Measurements from ENCODE around the gene NUP85. TPM values are rescaled to one million over a fixed set of nuclear protein-coding genes. Genes with fewer than 3 reads are reported as not detected.
"Not testable (repeated sequence)": the region's sequence is repeated elsewhere in the genome, so short reads cannot be mapped to it uniquely, and the experiment has no call there.

The NUP85 gene
- total RNA-seq (ENCODE audit: unreplicated experiment): 83.9 TPM
- long read RNA-seq, transcript NUP85-201 (19 exons, 2,121 nt): major isoform, 27 of 37 reads
- long read RNA-seq, partial matches to known transcripts: 3 of 37 reads
- long read RNA-seq, other reads (novel, unspliced or antisense): 5 of 37 reads

DNA sequence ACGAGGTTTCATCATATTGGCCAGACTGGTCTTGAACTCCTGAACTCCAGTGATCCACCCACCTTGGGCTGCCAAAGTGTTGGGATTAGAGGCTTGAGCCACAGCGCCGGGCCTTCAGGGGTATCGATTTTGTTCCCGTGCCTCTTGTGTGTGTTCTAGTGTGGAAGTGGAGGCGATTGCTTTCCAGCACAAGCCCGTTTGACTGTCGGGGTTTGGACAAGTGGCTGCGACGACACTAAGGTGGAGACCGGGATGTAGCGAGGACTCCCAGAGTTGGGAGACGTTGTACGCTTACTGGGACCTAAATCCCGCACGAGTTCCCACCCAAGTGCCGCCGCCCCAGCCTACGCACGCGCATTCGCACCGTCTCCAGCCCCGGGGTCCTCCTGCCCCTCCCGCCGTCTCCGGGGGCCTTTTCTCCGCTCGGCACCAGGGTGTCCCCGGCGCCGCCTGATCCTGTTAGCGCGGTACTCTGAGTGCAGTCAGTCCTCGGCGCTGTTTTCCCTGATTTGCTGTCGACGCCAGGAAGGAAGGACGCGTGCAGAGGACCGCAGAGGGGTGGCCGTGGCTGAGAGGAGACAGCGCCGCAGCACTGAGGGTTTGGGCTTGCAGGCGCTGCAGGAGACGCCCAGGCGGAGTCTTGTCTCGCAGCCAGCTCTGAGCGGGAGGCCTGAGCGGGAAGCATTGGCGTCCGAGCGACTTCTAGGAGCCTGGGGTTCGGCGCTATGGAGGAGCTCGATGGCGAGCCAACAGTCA, at the start of gene NUP85:
Gene NUP85, plus strand, starts transcription at position 643 of the 756 bp plus-strand sequence. Its CDS starts 83 bp downstream, at position 726.
- Mint-ChIP-seq H3K9me3 (ENCODE audit: unreplicated experiment) (no peaks in the 10 kb centered on the region), H3K4me3 (ENCODE audit: unreplicated experiment) (peak within 1 kb of the TSS; percentile 98), H3K27me3 (ENCODE audit: unreplicated experiment) (peaks cover 5% of the 10 kb centered on the region), H3K4me1 (ENCODE audit: unreplicated experiment) (peaks cover 12% of the 10 kb centered on the region), H3K27ac (ENCODE audit: unreplicated experiment) (peak within 1 kb of the TSS; percentile 95), H3K36me3 (ENCODE audit: low read depth, unreplicated experiment) (peaks cover 13% of the 10 kb centered on the region)
- no peak for TF ChIP-seq CTCF (IDR thresholded peaks at IDR 0.05; ENCODE audit: unreplicated experiment)
- DNase-seq (ENCODE audit: low spot score): peak; percentile 97

DNA sequence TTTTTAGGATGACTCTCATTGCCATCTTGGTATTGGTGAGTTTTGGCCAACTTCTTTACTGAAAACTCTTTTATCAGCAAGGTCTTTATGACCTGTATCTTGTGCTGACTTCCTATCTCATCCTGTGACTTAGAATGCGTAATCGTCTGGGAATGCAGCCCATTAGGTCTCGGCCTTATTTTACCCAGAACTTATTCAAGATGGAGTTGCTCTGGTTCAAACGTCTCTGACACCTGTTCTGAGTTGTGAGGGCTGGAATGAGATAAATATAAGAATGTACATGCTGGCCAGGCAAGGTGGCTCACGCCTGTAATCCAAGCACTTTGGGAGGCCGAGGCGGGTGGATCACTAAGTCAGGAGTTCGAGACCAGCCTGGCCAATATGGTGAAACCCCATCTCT, 47.0 kb upstream of the NUP85 start:
- not testable (repeated sequence) for H3K36me3 Mint-ChIP-seq (ENCODE audit: low read depth, unreplicated experiment); DNase-seq (ENCODE audit: low spot score); H3K9me3 Mint-ChIP-seq (ENCODE audit: unreplicated experiment); H3K27me3 Mint-ChIP-seq (ENCODE audit: unreplicated experiment); H3K27ac Mint-ChIP-seq (ENCODE audit: unreplicated experiment); H3K4me3 Mint-ChIP-seq (ENCODE audit: unreplicated experiment)
- peaks cover 12% of the 10 kb centered on the region for H3K4me1 Mint-ChIP-seq (ENCODE audit: unreplicated experiment)

GRCh38 chr17:75159196-75160031, 46.1 kb upstream of the NUP85 start:
- no peak for TF ChIP-seq CTCF (IDR thresholded peaks at IDR 0.05; ENCODE audit: unreplicated experiment)
- DNase-seq (ENCODE audit: low spot score): no peak
- Mint-ChIP-seq H3K9me3 (ENCODE audit: unreplicated experiment) (no peaks in the 10 kb centered on the region), H3K27ac (ENCODE audit: unreplicated experiment) (no peak overlapping the region), H3K36me3 (ENCODE audit: low read depth, unreplicated experiment) (peaks cover 6% of the 10 kb centered on the region), H3K27me3 (ENCODE audit: unreplicated experiment) (no peaks in the 10 kb centered on the region), H3K4me1 (ENCODE audit: unreplicated experiment) (peaks cover 9% of the 10 kb centered on the region), H3K4me3 (ENCODE audit: unreplicated experiment) (peak overlapping the region; percentile 21)

- Mint-ChIP-seq H3K27ac (ENCODE audit: unreplicated experiment) (no peak overlapping the region), H3K4me3 (ENCODE audit: unreplicated experiment) (no peak overlapping the region), H3K36me3 (ENCODE audit: low read depth, unreplicated experiment) (peaks cover 6% of the 10 kb centered on the region), H3K4me1 (ENCODE audit: unreplicated experiment) (peaks cover 4% of the 10 kb centered on the region), H3K27me3 (ENCODE audit: unreplicated experiment) (no peaks in the 10 kb centered on the region), H3K9me3 (ENCODE audit: unreplicated experiment) (no peaks in the 10 kb centered on the region)
- no peak for TF ChIP-seq CTCF (IDR thresholded peaks at IDR 0.05; ENCODE audit: unreplicated experiment)
- DNase-seq (ENCODE audit: low spot score): no peak
Observed at GRCh38 chr17:75160211-75160610, 45.3 kb upstream of the NUP85 start.

- H3K27ac Mint-ChIP-seq (ENCODE audit: unreplicated experiment): no peak overlapping the region
- no peak for DNase-seq (ENCODE audit: low spot score)
- peaks cover 2% of the 10 kb centered on the region for H3K36me3 Mint-ChIP-seq (ENCODE audit: low read depth, unreplicated experiment)
- no peak overlapping the region for H3K4me3 Mint-ChIP-seq (ENCODE audit: unreplicated experiment)
- TF ChIP-seq CTCF (IDR thresholded peaks at IDR 0.05; ENCODE audit: unreplicated experiment): no peak
- no peaks in the 10 kb centered on the region for H3K27me3 Mint-ChIP-seq (ENCODE audit: unreplicated experiment)
- no peaks in the 10 kb centered on the region for H3K9me3 Mint-ChIP-seq (ENCODE audit: unreplicated experiment)
- peaks cover 3% of the 10 kb centered on the region for H3K4me1 Mint-ChIP-seq (ENCODE audit: unreplicated experiment)
Observed at GRCh38 chr17:75163074-75163473, 42.4 kb upstream of the NUP85 start.

DNA sequence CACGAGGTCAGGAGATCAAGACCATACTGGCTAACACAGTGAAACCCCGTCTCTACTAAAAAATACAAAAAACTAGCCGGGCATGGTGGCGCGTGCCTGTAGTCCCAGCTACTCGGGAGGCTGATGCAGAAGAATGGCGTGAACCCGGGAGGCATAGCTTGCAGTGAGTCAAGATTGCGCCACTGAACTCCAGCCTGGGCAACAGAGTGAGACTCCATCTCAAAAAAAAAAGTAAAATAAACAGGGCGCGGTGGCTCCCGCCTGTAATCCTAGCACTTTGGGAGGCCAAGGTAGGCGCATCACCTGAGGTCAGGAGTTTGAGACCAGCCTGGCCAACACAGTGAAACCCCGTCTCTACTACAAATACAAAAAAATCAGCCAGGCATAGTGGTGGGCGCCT, 40.9 kb upstream of the NUP85 start:
- not testable (repeated sequence) for H3K27ac Mint-ChIP-seq (ENCODE audit: unreplicated experiment); DNase-seq (ENCODE audit: low spot score); H3K9me3 Mint-ChIP-seq (ENCODE audit: unreplicated experiment); H3K4me3 Mint-ChIP-seq (ENCODE audit: unreplicated experiment); H3K27me3 Mint-ChIP-seq (ENCODE audit: unreplicated experiment); H3K4me1 Mint-ChIP-seq (ENCODE audit: unreplicated experiment); H3K36me3 Mint-ChIP-seq (ENCODE audit: low read depth, unreplicated experiment)

All from endothelial cell (in vitro differentiated cells).